HG02938 (cell line): ENCODE data around the gene ATP10B.

Experiments used
- ATAC-seq: cut with Tn5 transposase; IDR thresholded peaks from one replicate; pipeline ENCODE4 v1.9.1; 2021; ENCODE audit warnings: mild to moderate bottlenecking, moderate library complexity; ENCODE audit not compliant: unreplicated experiment

Gene ATP10B

DNA sequence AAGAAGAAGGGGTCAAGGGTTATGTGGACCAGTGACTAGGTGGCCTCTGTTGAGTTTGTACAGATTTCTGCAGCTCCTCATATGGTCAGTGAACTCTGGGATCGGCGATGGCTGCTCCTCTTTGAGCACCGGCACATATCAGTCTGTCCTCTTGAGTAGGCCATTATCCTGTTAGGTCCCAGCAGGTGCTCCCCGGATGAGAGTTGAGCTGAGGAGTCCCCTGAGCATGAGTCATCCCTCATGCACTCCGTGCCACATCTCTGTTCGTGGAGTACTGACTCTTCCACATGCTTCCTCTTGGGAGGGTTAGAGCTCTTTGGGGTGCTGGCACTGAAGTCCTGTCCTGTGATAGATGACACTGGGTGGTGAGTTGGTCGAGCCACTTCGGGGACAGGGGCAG is 286.6 kb downstream of the ATP10B start:
- ATAC-seq = no peak

DNA sequence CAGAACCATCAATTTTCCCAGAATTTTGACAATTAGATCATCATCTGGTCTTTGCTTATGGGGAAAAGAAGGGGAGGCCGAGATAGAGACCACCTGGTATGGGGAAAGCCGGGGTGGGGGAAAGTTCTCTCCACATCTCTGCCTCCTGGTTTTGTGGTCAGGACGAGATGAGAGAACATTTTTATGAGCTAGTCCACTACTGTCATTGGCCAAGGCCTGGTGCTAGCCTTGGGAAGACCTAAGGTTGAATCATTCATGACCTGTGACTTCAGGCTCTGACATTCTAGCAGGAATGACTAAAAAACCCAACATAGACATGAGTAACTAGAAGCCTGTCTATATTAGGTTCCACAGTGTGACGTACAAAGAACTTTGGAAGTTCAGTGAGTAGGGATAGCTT is 295.2 kb downstream of the ATP10B start:
- no peak for ATAC-seq

DNA sequence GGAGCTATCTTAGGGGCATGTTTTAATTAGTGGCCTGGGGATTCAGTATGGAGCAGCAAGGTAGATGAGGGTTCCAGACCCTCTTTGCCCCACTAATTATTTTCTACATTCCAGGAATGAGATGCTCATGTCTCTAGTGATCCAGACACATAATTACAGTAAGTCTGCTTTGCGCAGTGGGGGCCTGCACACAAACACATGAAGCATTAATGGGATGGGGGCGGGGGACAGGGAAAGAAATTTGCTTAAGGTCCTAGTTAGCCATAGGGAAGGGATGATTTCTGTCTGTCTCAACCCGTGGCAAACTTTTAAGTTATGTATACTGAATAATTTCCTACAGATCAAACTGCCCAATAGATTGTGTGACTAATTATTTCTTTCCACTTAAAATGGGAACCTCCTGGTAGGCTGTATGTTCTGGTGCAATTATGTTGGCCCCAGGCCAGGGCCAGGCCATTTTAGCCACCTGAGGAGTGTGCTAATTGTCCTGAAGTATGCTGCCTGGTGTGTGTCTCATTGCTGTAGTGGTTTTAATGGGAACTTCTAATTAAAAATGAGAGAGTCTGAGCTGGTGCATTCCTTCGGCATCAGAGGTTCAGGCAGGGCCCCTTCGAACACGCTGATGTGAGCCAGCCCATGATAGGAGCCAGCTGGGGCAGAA is 295.9 kb downstream of the ATP10B start:
- ATAC-seq = no peak

DNA sequence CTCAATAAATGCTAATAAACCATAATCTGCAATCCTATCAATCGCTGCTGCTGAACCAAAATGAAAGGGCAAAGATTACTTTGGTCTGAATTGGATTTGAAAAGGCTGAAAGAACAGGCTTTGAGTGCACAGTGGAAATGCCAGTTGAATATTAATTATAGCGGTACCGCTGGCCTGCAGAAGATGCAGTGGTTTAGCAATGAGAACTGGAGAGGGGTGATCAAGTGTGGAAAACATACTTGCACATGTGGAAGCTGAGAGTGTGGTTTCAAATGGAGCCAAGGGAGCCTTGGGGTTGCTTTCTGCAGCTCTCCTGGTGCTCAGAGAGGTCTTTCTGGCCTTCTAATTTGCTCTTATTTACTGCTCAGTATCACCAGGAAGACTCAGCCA is 296.4 kb downstream of the ATP10B start:
- no peak for ATAC-seq

DNA sequence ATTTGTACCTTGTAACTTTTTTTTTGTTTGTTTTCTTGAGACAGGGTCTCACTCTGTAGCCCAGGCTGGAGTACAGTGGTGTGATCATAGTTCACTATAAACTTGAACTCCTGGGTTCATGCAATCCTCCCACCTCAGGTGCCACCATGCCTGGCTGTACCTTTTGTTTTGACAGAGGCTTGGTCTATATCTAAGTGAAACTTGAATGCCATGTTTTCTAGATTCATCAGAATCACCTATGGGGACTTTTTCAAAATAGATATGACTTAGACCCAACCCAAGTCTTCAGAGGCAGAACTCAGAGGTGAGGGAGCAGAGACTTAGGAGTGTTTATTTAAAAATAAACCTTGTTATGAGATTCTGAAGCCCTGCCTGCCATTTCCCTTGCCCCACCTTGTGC is 301.9 kb downstream of the ATP10B start:
- ATAC-seq = no peak

DNA sequence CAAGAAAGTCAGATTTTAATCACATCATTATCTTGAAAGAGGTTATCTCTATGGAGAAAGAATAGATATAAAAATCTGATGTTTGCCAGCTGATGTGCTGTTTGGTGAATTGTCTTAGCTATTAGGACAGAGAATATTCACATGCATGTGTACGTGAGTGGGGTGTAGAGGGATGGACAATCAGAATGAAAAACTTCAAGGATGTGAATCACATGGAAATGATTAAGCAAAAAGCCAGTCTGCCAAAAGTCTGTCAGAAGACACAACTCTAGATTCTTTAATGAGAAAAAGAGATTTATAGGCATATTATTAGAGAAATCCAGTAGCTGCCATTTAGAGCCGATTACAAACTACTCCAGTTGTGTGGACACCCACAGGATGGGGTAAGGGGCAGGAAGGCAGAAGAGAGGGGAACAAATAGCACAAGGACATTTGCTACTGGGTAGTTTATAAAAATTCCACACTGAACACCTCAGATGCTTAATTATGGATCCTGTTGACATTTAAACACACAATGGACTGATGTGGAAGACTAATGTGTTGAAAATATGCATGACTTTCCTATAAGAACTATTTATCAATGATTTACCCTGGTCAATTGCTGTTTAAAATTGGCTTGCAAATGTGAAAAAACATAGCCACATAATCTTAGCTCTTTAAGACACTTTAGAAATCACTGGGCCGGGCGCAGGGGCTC is 302.9 kb downstream of the ATP10B start:
- ATAC-seq = no peak

DNA sequence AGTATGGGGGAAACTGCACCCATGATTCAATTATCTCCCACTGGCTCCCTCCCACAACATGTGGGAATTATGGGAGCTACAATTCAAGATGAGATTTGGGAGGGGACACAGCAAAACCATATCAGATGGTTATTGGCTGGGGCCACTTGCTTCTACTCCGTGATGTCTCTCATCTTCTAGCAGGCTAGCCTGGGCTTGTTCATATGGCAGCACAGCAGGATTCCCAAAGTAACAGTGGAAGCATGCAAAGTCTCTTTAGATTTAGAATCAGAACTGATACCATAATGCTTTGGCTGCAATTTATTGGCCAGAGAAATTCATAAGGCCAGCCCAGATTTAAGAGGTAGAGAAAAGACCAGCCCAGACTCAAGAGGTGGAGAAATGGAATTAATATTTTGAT is 304.1 kb downstream of the ATP10B start:
- no peak for ATAC-seq

DNA sequence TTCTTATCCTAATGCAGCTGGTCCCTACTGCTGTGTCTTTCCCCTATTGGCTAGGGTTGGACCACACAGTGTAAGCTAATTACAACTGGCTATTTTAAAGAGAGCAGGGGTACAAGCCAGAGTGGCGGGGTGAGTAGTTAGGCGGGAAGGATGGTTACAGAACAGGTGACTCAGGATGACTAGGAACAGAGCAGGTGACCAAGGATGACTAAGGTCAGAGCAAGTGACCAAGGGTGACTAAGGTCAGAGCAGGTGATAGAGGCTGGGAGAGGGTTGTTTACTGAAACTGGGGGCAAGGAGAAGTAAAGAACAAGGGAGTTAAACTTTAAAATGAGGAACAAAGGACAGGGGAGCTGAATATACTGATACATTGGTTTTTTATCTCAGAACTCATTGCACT is 304.9 kb downstream of the ATP10B start:
- no peak for ATAC-seq

DNA sequence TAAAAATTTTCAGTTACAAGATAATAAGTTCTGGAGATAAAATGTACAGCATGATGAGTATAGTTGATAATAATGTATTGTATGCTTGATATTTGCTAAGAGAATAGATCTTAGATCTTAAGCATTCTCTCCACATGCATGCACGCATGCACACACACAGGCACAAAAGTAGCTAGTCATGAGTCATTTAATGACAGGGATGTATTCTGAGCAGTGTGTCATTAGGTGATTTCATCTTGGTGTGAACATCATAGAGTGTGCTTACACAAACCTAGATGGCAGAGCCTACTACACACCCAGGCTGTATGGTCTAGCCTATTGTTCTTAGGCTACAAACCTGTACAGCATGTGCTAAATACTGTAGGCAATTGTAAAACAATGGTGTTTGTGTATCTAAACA is 306.2 kb downstream of the ATP10B start:
- no peak for ATAC-seq

DNA sequence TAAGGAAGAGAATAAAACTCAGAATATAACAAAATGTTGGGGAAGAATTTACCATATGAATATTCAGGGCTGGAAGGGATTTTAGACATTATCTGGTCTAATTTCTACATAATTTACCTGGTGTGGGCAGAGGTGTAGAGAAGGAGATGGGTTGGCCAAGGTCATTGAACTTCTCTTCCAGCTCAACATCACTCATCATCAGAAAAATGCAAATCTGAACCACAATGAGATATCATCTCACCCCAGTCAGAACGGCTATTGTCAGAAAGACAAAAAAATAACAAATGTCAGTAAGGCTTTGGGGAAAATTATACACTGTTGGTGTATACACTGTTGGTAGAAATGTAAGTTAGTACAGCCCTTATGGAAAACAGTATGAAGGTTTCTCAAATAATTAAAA is 308.6 kb downstream of the ATP10B start:
- no peak for ATAC-seq

DNA sequence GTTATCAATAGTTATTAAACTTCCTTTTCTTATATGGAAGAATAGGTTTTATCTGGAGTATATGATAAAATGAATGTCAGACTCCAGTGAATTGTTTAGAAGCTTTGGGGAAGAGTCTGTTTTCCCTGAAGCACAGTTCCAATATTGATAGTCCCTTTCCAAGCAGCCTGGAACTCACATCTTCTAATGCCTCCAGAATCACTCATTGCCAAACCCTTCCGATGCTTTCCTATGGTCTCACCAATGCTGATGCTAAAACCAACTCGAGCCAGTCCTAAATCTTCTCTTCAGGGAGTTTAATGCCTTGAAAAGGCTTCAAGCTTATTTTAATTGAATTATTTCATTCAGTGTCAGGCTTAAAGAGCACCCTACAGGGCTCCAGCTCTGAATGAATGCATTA is 309.2 kb downstream of the ATP10B start:
- ATAC-seq = no peak

DNA sequence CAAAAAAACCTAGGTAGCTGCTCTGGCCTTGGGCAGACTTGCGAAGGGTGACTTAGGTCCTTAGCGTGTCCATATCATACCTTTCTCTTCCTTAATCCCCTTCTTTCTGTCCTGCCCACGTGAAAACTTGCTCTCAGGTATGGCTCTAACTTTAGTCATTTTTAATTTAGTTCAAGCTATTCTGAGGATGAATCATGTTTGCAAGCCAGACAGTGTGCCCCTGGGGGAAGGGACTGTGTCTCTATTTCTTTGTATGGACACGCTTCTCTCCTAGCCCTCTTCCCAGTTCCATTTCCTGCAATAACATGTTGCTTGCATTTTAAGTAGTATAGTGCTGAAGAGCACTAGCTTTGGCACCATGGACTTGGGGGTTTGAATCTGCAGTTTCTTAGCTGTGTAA is 309.7 kb downstream of the ATP10B start:
- no peak for ATAC-seq

DNA sequence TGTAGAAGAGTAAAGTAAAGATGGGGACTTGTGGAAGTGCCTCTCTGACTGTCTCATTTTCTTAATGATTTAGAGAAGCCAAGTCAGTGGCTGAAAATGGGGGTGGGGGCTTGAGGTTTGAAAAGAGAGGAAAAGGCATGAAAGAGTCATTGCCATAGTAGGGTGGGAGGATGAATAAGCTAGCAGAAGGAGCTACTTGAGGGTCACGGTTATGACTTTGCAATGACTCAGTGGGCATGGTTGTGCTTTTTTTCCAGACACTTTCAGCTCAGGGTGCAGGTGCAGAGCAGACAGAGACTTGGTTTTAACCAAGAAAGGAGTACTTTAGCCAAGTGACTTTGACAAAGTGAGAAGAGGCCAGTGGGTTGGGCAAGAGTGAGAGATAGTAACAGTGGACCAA is 312.6 kb downstream of the ATP10B start:
- ATAC-seq = peak; percentile 41

DNA sequence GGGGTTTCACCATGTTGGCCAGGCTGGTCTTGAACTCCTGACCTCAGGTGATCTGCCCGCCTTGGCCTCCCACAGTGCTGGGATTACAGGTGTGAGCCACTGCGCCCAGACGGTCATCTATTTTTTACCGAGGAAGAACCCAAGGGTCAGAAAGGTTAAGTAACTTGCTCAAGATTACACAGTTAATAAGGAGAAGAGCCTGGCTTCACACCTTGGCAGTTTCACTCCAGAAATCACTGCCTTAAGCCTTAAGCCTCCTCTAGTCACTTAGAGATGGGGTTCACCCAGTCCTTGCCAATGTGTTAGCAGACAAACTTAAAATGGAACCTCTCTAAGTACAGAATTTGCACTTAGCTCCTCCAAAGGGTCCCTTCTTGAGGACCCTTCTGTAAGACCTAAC is 314.1 kb downstream of the ATP10B start:
- ATAC-seq = no peak

DNA sequence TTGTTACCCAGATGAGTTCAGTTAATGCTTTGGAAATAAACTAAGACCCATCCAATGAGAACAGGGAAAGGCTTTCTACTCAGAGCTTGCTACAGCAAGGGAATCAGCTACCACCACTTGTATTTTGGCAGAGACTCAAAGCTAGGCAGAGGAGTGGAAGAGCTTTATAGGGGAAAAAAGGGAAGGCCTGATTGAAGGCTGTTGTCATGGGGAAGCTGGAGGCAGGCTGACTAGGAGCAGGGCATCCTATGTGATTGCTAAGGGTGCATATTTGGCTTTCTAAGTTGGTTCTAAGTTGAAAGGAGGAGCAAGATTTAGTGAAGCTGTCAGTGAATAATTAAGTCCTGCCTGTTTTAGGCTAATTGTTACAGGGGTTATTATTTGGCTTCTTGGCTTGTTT is 314.9 kb downstream of the ATP10B start:
- ATAC-seq = no peak

DNA sequence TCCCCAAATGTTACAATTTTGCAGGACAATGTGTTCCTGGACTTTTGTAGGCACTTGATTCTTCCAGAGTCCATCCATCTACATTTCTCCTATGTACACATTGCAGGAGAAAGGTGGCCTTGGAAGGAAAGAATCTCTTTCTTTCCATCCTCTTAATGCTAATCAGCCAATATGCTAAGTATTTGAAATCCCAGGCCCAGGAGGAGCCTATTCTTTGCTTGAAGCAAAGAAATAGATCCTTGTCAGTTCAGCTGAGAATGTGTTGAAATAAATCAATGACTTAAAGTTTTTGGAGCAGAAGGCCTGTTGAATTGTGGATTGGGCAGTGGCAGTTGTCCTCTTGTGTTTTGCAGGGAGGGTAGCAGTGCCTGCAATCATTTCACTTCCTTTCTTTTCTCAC is 317.1 kb downstream of the ATP10B start:
- no peak for ATAC-seq

DNA sequence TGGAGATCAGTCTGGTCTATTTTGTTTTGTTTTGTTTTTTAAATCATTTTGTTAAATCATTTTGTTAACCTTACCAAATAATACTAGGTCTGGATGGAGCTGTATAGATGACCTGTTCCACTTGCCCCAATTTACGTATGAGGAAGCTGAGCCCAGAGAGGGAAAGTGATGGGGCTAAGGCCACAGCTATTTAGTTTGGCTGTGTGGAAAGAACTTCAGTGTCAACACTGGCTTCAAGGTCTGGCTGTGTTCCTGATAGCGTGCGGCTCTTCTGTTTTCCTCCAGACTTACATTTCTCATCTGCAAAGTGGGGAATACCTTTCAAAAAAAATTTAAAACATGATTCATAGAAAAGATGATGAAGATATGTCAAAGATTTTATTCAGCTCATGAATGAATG is 317.9 kb downstream of the ATP10B start:
- ATAC-seq = no peak

DNA sequence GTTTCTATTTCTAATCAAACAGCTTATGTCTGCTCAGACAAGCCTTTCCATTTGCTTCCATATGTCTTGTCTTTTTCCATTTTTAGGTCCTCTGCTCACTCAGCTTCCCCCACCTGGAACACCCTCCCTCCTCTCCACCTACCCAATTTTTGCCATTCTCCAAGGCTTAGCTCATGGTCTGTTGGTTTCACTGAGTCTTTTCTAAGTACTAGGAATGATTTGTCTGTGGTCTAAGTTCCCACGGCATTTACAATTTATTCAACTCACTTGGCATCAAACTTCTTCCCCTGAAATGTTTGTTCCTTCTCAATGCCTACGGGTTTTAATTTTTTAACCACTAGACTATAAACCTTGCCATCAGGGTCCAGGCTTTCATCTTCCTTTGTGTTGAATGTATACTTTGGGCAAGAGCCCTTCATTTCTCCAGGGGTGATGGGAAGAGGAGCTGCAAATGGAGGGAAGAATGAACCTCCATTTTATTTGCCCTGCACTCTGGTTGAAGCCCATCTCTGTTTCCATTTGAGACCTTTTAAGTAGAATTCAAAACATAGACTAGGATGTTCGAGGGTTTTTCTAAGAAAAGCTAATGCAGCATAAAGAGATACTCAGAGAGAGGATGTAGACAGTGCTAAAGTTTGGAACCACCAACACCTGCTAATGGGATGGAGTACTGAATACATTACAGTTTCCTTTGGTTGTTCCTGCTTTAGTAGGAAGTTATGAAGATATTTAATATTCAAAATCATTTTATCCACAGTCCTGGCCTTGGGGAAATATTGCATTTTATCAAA is 326.3 kb downstream of the ATP10B start:
- ATAC-seq = no peak

DNA sequence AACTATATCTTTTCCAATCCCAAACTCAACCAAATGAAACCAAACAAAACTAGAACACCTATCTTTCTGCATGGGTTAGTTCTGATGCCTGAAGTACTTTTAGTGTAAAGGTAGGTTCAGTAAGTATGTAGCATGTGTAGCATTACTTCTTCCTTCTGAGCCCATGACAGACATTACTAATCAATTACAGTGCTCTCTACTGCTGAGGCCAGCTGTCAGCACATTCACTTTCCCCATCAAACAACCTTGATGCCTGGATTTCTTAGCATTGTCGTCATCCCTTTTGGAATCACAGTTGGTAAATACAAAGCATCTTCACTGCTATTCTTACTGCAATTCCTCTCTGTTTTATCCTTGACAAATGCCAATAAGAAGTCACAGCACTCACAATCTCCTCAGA is 327.2 kb downstream of the ATP10B start:
- no peak for ATAC-seq

DNA sequence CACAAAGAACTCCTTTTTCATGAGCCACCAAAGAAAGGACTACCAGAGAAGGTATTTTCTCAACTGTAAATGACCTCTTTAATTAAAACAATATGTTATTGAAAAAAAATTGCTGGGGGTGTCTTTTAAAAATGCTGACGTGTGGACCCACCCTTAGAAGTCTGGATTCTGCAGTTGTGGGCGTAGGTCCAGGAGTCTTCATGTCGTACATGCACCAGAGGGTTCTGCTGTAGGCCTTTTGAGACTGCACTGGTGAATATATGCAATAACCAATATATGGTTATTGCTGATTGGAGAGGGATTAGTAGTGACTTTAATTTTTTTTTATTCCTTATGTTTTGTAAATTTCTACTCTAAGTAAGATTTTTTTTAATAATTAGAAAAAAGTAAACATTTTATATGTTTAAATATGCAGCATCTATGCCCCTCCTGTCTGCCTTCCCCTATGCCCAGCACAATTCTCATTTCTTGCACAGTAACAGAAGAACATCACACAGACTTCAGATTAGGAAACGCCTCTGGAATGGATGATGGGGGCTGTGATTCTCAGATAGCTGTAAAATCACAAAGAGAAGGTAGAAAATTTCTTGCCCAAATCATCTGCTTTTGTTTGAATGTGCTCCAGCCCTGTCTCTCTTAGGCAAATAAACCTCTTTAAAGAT is 328.4 kb downstream of the ATP10B start:
- ATAC-seq = no peak

DNA sequence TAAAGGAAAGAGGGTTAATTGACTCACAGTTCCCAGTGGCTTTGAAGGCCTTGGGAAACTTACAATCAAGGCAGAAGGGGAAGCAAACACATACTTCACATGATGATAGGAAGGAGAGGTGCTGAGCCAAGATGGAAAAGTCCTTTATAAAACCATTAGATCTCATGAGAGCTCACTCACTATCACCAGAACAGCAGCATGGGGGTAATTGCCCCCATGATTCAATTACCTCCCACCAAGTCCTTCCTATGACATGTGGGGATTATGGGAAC is 330.7 kb downstream of the ATP10B start:
- ATAC-seq = no peak
